ENCODE results near the gene ANKRD9. TPM values are rescaled to one million over a fixed set of nuclear protein-coding genes. Genes with fewer than 3 reads are reported as not detected.

The ANKRD9 gene
- total and polyA plus RNA-seq, 2 of the 13 experiments (the other 11 are each of a cell fraction or from before 2014, with no cell fraction given): 10.0 to 15.0 TPM

DNA sequence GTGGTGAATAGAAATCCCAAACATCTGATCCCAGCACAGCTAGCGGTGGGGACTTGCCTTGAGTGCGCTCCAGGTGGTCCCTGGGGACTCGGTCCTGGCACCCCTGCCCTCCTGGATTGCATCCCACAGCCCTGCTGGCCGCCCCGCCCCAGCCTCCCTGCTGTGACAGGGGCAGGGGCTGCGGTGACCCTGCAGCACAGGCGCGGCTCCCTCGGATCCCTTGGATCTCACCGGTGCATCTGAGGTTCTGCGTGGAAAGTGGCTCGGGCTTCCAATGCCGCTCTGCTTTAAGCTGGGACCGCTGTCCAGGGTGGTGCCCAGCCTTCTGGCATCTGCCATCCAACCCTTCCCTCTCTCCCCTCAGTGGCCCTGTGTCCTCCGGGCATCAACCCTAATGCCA lies 16.0 kb downstream of the ANKRD9 start:
- intact Hi-C loops (cut with micrococcal nuclease; ENCODE audit: unreplicated experiment): no loop called here
- 90% methylated on average over 6 of the region's 15 CpGs for WGBS (ENCODE audit: low lambda C conversion rate)
- TF ChIP-seq, protein P1, sequence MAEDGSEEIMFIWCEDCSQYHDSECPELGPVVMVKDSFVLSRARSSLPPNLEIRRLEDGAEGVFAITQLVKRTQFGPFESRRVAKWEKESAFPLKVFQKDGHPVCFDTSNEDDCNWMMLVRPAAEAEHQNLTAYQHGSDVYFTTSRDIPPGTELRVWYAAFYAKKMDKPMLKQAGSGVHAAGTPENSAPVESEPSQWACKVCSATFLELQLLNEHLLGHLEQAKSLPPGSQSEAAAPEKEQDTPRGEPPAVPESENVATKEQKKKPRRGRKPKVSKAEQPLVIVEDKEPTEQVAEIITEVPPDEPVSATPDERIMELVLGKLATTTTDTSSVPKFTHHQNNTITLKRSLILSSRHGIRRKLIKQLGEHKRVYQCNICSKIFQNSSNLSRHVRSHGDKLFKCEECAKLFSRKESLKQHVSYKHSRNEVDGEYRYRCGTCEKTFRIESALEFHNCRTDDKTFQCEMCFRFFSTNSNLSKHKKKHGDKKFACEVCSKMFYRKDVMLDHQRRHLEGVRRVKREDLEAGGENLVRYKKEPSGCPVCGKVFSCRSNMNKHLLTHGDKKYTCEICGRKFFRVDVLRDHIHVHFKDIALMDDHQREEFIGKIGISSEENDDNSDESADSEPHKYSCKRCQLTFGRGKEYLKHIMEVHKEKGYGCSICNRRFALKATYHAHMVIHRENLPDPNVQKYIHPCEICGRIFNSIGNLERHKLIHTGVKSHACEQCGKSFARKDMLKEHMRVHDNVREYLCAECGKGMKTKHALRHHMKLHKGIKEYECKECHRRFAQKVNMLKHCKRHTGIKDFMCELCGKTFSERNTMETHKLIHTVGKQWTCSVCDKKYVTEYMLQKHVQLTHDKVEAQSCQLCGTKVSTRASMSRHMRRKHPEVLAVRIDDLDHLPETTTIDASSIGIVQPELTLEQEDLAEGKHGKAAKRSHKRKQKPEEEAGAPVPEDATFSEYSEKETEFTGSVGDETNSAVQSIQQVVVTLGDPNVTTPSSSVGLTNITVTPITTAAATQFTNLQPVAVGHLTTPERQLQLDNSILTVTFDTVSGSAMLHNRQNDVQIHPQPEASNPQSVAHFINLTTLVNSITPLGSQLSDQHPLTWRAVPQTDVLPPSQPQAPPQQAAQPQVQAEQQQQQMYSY (CRISPR knock-in tag; IDR thresholded peaks at IDR 0.05): no peak
- no peak for TF ChIP-seq POLR2A (IDR thresholded peaks at IDR 0.05; ENCODE audit: insufficient read depth in 1 of 2, low read depth in 2 of 2, low read length in 2 of 2)
- TF ChIP-seq, protein P2, sequence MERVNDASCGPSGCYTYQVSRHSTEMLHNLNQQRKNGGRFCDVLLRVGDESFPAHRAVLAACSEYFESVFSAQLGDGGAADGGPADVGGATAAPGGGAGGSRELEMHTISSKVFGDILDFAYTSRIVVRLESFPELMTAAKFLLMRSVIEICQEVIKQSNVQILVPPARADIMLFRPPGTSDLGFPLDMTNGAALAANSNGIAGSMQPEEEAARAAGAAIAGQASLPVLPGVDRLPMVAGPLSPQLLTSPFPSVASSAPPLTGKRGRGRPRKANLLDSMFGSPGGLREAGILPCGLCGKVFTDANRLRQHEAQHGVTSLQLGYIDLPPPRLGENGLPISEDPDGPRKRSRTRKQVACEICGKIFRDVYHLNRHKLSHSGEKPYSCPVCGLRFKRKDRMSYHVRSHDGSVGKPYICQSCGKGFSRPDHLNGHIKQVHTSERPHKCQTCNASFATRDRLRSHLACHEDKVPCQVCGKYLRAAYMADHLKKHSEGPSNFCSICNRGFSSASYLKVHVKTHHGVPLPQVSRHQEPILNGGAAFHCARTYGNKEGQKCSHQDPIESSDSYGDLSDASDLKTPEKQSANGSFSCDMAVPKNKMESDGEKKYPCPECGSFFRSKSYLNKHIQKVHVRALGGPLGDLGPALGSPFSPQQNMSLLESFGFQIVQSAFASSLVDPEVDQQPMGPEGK (CRISPR knock-in tag; IDR thresholded peaks at IDR 0.05): no peak
- TF ChIP-seq NBN (conservative IDR thresholded peaks at IDR 0.05): no peak
- no peak for TF ChIP-seq KDM2A (CRISPR knock-in tag; IDR thresholded peaks at IDR 0.05; ENCODE audit: borderline replicate concordance, low read depth)
- TF ChIP-seq GATAD2A (CRISPR knock-in tag; IDR thresholded peaks at IDR 0.05): no peak
- TF ChIP-seq RAD21 (CRISPR knock-in tag; IDR thresholded peaks at IDR 0.05): no peak
- no peak for TF ChIP-seq ZNF550 (CRISPR knock-in tag; IDR thresholded peaks at IDR 0.05; ENCODE audit: borderline replicate concordance)
- TF ChIP-seq ZNF761 (CRISPR knock-in tag; conservative IDR thresholded peaks at IDR 0.05): no peak
- TF ChIP-seq, protein P3, sequence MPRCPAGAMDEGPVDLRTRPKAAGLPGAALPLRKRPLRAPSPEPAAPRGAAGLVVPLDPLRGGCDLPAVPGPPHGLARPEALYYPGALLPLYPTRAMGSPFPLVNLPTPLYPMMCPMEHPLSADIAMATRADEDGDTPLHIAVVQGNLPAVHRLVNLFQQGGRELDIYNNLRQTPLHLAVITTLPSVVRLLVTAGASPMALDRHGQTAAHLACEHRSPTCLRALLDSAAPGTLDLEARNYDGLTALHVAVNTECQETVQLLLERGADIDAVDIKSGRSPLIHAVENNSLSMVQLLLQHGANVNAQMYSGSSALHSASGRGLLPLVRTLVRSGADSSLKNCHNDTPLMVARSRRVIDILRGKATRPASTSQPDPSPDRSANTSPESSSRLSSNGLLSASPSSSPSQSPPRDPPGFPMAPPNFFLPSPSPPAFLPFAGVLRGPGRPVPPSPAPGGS (CRISPR knock-in tag; IDR thresholded peaks at IDR 0.05): no peak
- TF ChIP-seq CENPT (CRISPR knock-in tag; IDR thresholded peaks at IDR 0.05; ENCODE audit: low read depth): no peak
- TF ChIP-seq EZH2 (conservative IDR thresholded peaks at IDR 0.05; ENCODE audit: low read depth, low read length): no peak
- TF ChIP-seq, protein P4, sequence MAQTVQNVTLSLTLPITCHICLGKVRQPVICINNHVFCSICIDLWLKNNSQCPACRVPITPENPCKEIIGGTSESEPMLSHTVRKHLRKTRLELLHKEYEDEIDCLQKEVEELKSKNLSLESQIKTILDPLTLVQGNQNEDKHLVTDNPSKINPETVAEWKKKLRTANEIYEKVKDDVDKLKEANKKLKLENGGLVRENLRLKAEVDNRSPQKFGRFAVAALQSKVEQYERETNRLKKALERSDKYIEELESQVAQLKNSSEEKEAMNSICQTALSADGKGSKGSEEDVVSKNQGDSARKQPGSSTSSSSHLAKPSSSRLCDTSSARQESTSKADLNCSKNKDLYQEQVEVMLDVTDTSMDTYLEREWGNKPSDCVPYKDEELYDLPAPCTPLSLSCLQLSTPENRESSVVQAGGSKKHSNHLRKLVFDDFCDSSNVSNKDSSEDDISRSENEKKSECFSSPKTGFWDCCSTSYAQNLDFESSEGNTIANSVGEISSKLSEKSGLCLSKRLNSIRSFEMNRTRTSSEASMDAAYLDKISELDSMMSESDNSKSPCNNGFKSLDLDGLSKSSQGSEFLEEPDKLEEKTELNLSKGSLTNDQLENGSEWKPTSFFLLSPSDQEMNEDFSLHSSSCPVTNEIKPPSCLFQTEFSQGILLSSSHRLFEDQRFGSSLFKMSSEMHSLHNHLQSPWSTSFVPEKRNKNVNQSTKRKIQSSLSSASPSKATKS (CRISPR knock-in tag; IDR thresholded peaks at IDR 0.05): no peak
- TF ChIP-seq KDM5A (IDR thresholded peaks at IDR 0.05; ENCODE audit: borderline replicate concordance, low read length): no peak
- no peak for FAIRE-seq
- POLR2A ChIA-PET: no interaction called here
- Histone ChIP-seq H3K4me2 (ENCODE audit: low read depth, low read length) (no peak overlapping the region), H3K27ac (ENCODE audit: extremely low read length, insufficient read depth, low read length) (no peak overlapping the region), H2AFZ (ENCODE audit: low read length) (no peak overlapping the region), H3K36me3 (replicated peaks in 1 of 2; ENCODE audit: control insufficient read depth in 1 of 2, insufficient read depth in 2 of 2, low read length in 2 of 2) (peaks cover 2 to 3% of the 10 kb centered on the region in 2 experiments; a peak in 4 of 5 replicates), H3K79me2 (ENCODE audit: insufficient read depth, low read length) (no peaks in the 10 kb centered on the region), H3K4me1 (ENCODE audit: insufficient read depth, low read length) (peaks cover 12% of the 10 kb centered on the region), H3K27me3 (ENCODE audit: control insufficient read depth in 1 of 2, insufficient read depth in 2 of 2, low read length in 2 of 2) (no peaks in the 10 kb centered on the region), H3K9ac (ENCODE audit: insufficient read depth, low read depth, low read length) (no peak overlapping the region), H4K20me1 (ENCODE audit: insufficient read depth, low read length) (no peaks in the 10 kb centered on the region), H3K4me3 (replicated peaks in 1 of 3; ENCODE audit: insufficient read depth in 1 of 3, low read depth in 2 of 3, low read length in 3 of 3) (no peak overlapping the region), H3K9me3 (ENCODE audit: low read length) (no peaks in the 10 kb centered on the region)
- in situ Hi-C loops (cut with HindIII; ENCODE audit: extremely low pct_ligation_motif_present, low pct_unique_long_range_greater_than_20kb): no loop called here
- no peak for DNase-seq (ENCODE audit: low spot score)
- no TSS peak for BruUV-seq (replicated peaks)
- ATAC-seq: no peak
- CTCF ChIA-PET (ENCODE audit: low intra/inter-chr PET ratio, low total read pairs): no interaction called here
